HEK293 (cell line): ENCODE results near the gene BIRC6.

ENCODE experiments used
- BCL11B ChIP-seq: fragments of 450-650 bp; formaldehyde crosslinking; IDR thresholded peaks from 2 replicates; pipeline ENCODE4 v1.5.1; 2016; ENCODE audit warnings: low read depth, missing biosample characterization, missing genetic modification characterization
- GLIS1 ChIP-seq: fragments of 450-650 bp; formaldehyde crosslinking; IDR thresholded peaks from 2 replicates; pipeline ENCODE4 v1.5.1; 2016; ENCODE audit warnings: missing biosample characterization, missing genetic modification characterization
- HOXD13 ChIP-seq: sonication (generic); formaldehyde crosslinking; IDR thresholded peaks from 2 replicates; pipeline ENCODE4 v1.8.0; 2022; ENCODE audit warnings: missing genetic modification reagents, borderline replicate concordance
- KLF16 ChIP-seq: fragments of 450-650 bp; formaldehyde crosslinking; IDR thresholded peaks from 2 replicates; pipeline ENCODE4 v1.5.1; 2017; ENCODE audit warnings: missing biosample characterization, missing genetic modification characterization
- KLF7 ChIP-seq: fragments of 450-650 bp; formaldehyde crosslinking; IDR thresholded peaks from 2 replicates; pipeline ENCODE4 v1.5.1; 2016; ENCODE audit warnings: missing biosample characterization, missing genetic modification characterization, borderline replicate concordance
- MYNN ChIP-seq: fragments of 450-650 bp; formaldehyde crosslinking; IDR thresholded peaks from 2 replicates; pipeline ENCODE4 v1.5.1; 2016; ENCODE audit warnings: missing biosample characterization, missing genetic modification characterization, borderline replicate concordance
- OSR2 ChIP-seq: fragments of 450-650 bp; formaldehyde crosslinking; IDR thresholded peaks from 2 replicates; pipeline ENCODE4 v1.5.1; 2016; ENCODE audit warnings: missing biosample characterization, missing genetic modification characterization
- PRDM6 ChIP-seq: fragments of 450-650 bp; formaldehyde crosslinking; IDR thresholded peaks from 2 replicates; pipeline ENCODE4 v1.5.1; 2017; ENCODE audit warnings: missing biosample characterization, missing genetic modification characterization
- SP7 ChIP-seq: fragments of 450-650 bp; formaldehyde crosslinking; IDR thresholded peaks from 2 replicates; pipeline ENCODE4 v1.5.1; 2016; ENCODE audit warnings: missing biosample characterization, missing genetic modification characterization
- ZBTB17 ChIP-seq: fragments of 450-650 bp; formaldehyde crosslinking; IDR thresholded peaks from 2 replicates; pipeline ENCODE4 v1.5.1; 2016; ENCODE audit warnings: missing biosample characterization, missing genetic modification characterization
- ZBTB7A ChIP-seq: fragments of 450-650 bp; formaldehyde crosslinking; IDR thresholded peaks from 2 replicates; pipeline ENCODE4 v1.5.1; 2016; ENCODE audit warnings: low read depth, missing biosample characterization, missing genetic modification characterization
- ZBTB8A ChIP-seq: fragments of 450-650 bp; formaldehyde crosslinking; IDR thresholded peaks from 2 replicates; pipeline ENCODE4 v1.5.1; 2016; ENCODE audit warnings: missing biosample characterization, missing genetic modification characterization
- ZNF16 ChIP-seq: fragments of 450-650 bp; formaldehyde crosslinking; IDR thresholded peaks from 2 replicates; pipeline ENCODE4 v1.5.1; 2016; ENCODE audit warnings: low read depth, missing biosample characterization, missing genetic modification characterization
- ZNF2 ChIP-seq: fragments of 450-650 bp; formaldehyde crosslinking; IDR thresholded peaks from 2 replicates; pipeline ENCODE4 v1.5.1; 2016; ENCODE audit warnings: missing biosample characterization, missing genetic modification characterization
- ZNF24 ChIP-seq: fragments of 450-650 bp; formaldehyde crosslinking; IDR thresholded peaks from 2 replicates; pipeline ENCODE4 v1.5.1; 2016; ENCODE audit warnings: missing biosample characterization, missing genetic modification characterization
- ZNF302 ChIP-seq: fragments of 450-650 bp; formaldehyde crosslinking; IDR thresholded peaks from 2 replicates; pipeline ENCODE4 v1.5.1; 2016; ENCODE audit warnings: missing biosample characterization, missing genetic modification characterization, low read depth
- ZNF391 ChIP-seq: fragments of 450-650 bp; formaldehyde crosslinking; IDR thresholded peaks from 2 replicates; pipeline ENCODE4 v1.5.1; 2016; ENCODE audit warnings: low read depth, missing biosample characterization, missing genetic modification characterization, borderline replicate concordance
- ZNF530 ChIP-seq: fragments of 450-650 bp; formaldehyde crosslinking; IDR thresholded peaks from 2 replicates; pipeline ENCODE4 v1.5.1; 2016; ENCODE audit warnings: low read depth, missing biosample characterization, missing genetic modification characterization
- ZNF623 ChIP-seq: fragments of 450-650 bp; formaldehyde crosslinking; IDR thresholded peaks from 2 replicates; pipeline ENCODE4 v1.5.1; 2016; ENCODE audit warnings: missing biosample characterization, missing genetic modification characterization
- ZNF658 ChIP-seq: fragments of 450-650 bp; formaldehyde crosslinking; IDR thresholded peaks from 2 replicates; pipeline ENCODE4; 2016; ENCODE audit warnings: missing biosample characterization, missing genetic modification characterization
- ZNF792 ChIP-seq: fragments of 450-650 bp; formaldehyde crosslinking; IDR thresholded peaks from 2 replicates; pipeline ENCODE4 v1.5.1; 2016; ENCODE audit warnings: missing biosample characterization, missing genetic modification characterization
- ZNF843 ChIP-seq: fragments of 450-650 bp; formaldehyde crosslinking; IDR thresholded peaks from 2 replicates; pipeline ENCODE4 v1.5.1; 2016; ENCODE audit warnings: missing biosample characterization, missing genetic modification characterization
- ZSCAN16 ChIP-seq: fragments of 450-650 bp; formaldehyde crosslinking; IDR thresholded peaks from 2 replicates; pipeline ENCODE4 v1.5.1; 2016; ENCODE audit warnings: missing biosample characterization, missing genetic modification characterization
- TF ChIP-seq, protein P1 (sequence below): fragments of 450-650 bp; formaldehyde crosslinking; IDR thresholded peaks from 2 replicates; pipeline ENCODE4 v1.5.1; 2016; ENCODE audit warnings: missing biosample characterization, missing genetic modification characterization, borderline replicate concordance
- TF ChIP-seq, protein P2 (sequence below): fragments of 450-650 bp; formaldehyde crosslinking; IDR thresholded peaks from 2 replicates; pipeline ENCODE4 v1.5.1; 2017; ENCODE audit warnings: missing biosample characterization, missing genetic modification characterization
- TF ChIP-seq, protein P3 (sequence below): fragments of 450-650 bp; formaldehyde crosslinking; IDR thresholded peaks from 2 replicates; pipeline ENCODE4 v1.5.1; 2016; ENCODE audit warnings: missing biosample characterization, missing genetic modification characterization
- TF ChIP-seq, protein P4 (sequence below): fragments of 450-650 bp; IDR thresholded peaks from 2 replicates; pipeline ENCODE4 v1.5.1; 2018; ENCODE audit warnings: missing biosample characterization, mild to moderate bottlenecking, missing genetic modification characterization
- TF ChIP-seq, protein P5 (sequence below): fragments of 450-650 bp; formaldehyde crosslinking; IDR thresholded peaks from 2 replicates; pipeline ENCODE4 v1.5.1; 2017; ENCODE audit warnings: missing biosample characterization, missing genetic modification characterization

The BIRC6 gene

DNA sequence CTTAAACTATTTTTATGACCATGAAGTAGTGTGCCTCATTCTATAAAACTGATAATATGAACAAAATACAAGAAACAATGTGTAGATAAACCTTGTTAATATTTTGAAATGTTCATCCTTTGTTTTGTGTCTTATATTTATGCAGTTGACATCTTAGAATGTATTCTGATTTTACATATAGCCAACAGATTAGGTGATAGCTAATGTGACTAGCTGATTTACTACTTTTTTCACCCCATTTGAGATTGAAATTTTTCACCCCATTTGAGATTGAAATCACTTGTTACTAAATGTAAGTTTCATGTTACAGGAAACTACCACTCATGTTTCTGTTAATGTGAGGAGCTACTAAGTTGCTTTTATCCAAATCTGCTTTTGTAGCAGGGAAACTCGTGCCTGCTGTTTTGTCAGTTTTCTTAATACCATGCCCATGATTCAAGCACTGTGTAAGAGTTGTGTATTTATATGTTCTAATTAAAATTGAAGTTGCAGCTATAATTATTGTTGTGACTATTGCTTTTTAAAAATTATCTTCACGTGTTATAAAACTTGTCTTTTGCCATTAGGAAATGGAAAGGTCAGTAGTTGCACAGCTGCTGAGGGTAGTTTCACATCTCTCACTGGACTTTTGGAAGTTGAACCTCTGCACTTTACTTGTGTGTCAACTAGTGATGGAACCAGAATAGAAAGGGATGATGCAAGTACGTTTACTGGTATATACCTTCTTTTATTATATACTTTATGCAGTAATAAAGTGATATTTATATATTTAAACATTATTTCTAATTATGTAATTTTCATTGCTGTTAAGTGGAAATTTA, 96.6 kb downstream of the BIRC6 start (continued):
- TF ChIP-seq GLIS1 (tag by site-specific recombination) (no peak), ZNF658 (no peak), ZBTB8A (tag by site-specific recombination) (no peak), ZNF24 (tag by site-specific recombination) (no peak), HOXD13 (CRISPR knock-in tag) (no peak), ZNF391 (tag by site-specific recombination) (no peak), ZBTB7A (tag by site-specific recombination) (no peak), ZNF302 (tag by site-specific recombination) (no peak), KLF16 (tag by site-specific recombination) (no peak), ZNF530 (no peak), ZNF843 (tag by site-specific recombination) (peak; percentile 48; the same call in 1 of the 2 replicates), ZNF2 (no peak), MYNN (tag by site-specific recombination) (no peak), ZNF792 (tag by site-specific recombination) (no peak), ZBTB17 (tag by site-specific recombination) (peak; percentile 36; the same call in 1 of the 2 replicates), ZNF16 (tag by site-specific recombination) (no peak), SP7 (tag by site-specific recombination) (peak; percentile 56; the same call in 1 of the 2 replicates), BCL11B (tag by site-specific recombination) (no peak), ZSCAN16 (tag by site-specific recombination) (no peak), OSR2 (tag by site-specific recombination) (peak; percentile 68), PRDM6 (tag by site-specific recombination) (peak; percentile 94), KLF7 (tag by site-specific recombination) (no peak), ZNF623 (no peak)
- TF ChIP-seq, protein P1, sequence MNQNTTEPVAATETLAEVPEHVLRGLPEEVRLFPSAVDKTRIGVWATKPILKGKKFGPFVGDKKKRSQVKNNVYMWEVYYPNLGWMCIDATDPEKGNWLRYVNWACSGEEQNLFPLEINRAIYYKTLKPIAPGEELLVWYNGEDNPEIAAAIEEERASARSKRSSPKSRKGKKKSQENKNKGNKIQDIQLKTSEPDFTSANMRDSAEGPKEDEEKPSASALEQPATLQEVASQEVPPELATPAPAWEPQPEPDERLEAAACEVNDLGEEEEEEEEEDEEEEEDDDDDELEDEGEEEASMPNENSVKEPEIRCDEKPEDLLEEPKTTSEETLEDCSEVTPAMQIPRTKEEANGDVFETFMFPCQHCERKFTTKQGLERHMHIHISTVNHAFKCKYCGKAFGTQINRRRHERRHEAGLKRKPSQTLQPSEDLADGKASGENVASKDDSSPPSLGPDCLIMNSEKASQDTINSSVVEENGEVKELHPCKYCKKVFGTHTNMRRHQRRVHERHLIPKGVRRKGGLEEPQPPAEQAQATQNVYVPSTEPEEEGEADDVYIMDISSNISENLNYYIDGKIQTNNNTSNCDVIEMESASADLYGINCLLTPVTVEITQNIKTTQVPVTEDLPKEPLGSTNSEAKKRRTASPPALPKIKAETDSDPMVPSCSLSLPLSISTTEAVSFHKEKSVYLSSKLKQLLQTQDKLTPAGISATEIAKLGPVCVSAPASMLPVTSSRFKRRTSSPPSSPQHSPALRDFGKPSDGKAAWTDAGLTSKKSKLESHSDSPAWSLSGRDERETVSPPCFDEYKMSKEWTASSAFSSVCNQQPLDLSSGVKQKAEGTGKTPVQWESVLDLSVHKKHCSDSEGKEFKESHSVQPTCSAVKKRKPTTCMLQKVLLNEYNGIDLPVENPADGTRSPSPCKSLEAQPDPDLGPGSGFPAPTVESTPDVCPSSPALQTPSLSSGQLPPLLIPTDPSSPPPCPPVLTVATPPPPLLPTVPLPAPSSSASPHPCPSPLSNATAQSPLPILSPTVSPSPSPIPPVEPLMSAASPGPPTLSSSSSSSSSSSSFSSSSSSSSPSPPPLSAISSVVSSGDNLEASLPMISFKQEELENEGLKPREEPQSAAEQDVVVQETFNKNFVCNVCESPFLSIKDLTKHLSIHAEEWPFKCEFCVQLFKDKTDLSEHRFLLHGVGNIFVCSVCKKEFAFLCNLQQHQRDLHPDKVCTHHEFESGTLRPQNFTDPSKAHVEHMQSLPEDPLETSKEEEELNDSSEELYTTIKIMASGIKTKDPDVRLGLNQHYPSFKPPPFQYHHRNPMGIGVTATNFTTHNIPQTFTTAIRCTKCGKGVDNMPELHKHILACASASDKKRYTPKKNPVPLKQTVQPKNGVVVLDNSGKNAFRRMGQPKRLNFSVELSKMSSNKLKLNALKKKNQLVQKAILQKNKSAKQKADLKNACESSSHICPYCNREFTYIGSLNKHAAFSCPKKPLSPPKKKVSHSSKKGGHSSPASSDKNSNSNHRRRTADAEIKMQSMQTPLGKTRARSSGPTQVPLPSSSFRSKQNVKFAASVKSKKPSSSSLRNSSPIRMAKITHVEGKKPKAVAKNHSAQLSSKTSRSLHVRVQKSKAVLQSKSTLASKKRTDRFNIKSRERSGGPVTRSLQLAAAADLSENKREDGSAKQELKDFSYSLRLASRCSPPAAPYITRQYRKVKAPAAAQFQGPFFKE, result no peak
- TF ChIP-seq, protein P2, sequence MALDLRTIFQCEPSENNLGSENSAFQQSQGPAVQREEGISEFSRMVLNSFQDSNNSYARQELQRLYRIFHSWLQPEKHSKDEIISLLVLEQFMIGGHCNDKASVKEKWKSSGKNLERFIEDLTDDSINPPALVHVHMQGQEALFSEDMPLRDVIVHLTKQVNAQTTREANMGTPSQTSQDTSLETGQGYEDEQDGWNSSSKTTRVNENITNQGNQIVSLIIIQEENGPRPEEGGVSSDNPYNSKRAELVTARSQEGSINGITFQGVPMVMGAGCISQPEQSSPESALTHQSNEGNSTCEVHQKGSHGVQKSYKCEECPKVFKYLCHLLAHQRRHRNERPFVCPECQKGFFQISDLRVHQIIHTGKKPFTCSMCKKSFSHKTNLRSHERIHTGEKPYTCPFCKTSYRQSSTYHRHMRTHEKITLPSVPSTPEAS (tag by site-specific recombination), result no peak
- TF ChIP-seq, protein P3, sequence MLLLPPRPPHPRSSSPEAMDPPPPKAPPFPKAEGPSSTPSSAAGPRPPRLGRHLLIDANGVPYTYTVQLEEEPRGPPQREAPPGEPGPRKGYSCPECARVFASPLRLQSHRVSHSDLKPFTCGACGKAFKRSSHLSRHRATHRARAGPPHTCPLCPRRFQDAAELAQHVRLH (tag by site-specific recombination), result no peak
- TF ChIP-seq, protein P4, sequence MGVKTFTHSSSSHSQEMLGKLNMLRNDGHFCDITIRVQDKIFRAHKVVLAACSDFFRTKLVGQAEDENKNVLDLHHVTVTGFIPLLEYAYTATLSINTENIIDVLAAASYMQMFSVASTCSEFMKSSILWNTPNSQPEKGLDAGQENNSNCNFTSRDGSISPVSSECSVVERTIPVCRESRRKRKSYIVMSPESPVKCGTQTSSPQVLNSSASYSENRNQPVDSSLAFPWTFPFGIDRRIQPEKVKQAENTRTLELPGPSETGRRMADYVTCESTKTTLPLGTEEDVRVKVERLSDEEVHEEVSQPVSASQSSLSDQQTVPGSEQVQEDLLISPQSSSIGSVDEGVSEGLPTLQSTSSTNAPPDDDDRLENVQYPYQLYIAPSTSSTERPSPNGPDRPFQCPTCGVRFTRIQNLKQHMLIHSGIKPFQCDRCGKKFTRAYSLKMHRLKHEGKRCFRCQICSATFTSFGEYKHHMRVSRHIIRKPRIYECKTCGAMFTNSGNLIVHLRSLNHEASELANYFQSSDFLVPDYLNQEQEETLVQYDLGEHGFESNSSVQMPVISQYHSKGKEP (tag by site-specific recombination), result no peak
- TF ChIP-seq, protein P5, sequence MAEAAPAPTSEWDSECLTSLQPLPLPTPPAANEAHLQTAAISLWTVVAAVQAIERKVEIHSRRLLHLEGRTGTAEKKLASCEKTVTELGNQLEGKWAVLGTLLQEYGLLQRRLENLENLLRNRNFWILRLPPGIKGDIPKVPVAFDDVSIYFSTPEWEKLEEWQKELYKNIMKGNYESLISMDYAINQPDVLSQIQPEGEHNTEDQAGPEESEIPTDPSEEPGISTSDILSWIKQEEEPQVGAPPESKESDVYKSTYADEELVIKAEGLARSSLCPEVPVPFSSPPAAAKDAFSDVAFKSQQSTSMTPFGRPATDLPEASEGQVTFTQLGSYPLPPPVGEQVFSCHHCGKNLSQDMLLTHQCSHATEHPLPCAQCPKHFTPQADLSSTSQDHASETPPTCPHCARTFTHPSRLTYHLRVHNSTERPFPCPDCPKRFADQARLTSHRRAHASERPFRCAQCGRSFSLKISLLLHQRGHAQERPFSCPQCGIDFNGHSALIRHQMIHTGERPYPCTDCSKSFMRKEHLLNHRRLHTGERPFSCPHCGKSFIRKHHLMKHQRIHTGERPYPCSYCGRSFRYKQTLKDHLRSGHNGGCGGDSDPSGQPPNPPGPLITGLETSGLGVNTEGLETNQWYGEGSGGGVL (tag by site-specific recombination), result no peak
